IPS-20b (cell line): Measurements from ENCODE around the gene ADAMTS19.

ENCODE experiments used
- H3K27ac ChIP-seq: one replicate; pipeline ENCODE4 v1.5.1; 2013; ENCODE audit warnings: low read length
- H3K27me3 ChIP-seq: 2 replicates; pipeline ENCODE4 v1.6.1; 2013; ENCODE audit warnings: mild to moderate bottlenecking, low read length, inconsistent platforms; ENCODE audit not compliant: insufficient read depth
- H3K36me3 ChIP-seq: 2 replicates; pipeline ENCODE4 v1.6.1; 2013; ENCODE audit warnings: low read depth, mild to moderate bottlenecking, inconsistent platforms, low read length, moderate library complexity; ENCODE audit not compliant: insufficient read depth
- H3K4me1 ChIP-seq: 2 replicates; pipeline ENCODE4 v1.6.1; 2013; ENCODE audit warnings: mild to moderate bottlenecking, control low read depth, inconsistent platforms, low read length, moderate library complexity; ENCODE audit not compliant: insufficient read depth
- H3K4me3 ChIP-seq: 2 replicates; pipeline ENCODE4 v1.5.1; 2013; ENCODE audit warnings: mild to moderate bottlenecking, low read length, inconsistent platforms
- H3K9ac ChIP-seq: 2 replicates; pipeline ENCODE4 v1.6.1; 2013; ENCODE audit warnings: low read depth, mild to moderate bottlenecking, inconsistent platforms, low read length, moderate library complexity
- H3K9me3 ChIP-seq: 2 replicates; pipeline ENCODE4 v1.6.1; 2013; ENCODE audit warnings: mild to moderate bottlenecking, low read depth, low read length, inconsistent platforms; ENCODE audit not compliant: insufficient read depth

Gene ADAMTS19

DNA sequence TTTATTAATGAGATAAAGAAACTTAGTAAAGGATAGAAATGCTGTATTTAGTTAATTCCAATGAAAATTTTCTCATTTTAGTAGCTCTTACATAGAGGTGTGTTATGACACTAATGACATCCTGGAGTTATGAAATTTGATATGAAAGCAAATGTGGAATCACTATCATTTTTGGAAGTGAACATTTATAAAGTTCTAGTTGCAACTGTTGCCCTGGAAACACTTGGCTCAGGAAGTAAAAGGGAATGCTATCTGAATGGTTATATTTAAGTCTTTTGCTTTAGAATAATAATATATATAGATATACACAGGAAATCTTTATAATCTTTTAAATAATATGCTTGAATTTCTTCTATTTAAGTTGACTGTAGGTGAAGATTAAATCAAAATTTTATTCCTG, 16.7 kb downstream of the ADAMTS19 start:
- H3K4me3 ChIP-seq = no peak overlapping the region

GRCh38 chr5:129477532-129477931, 17.4 kb downstream of the ADAMTS19 start:
- no peaks in the 10 kb centered on the region for H3K27me3 ChIP-seq
- H3K9me3 ChIP-seq = no peaks in the 10 kb centered on the region
- no peak overlapping the region for H3K27ac ChIP-seq
- no peak overlapping the region for H3K4me3 ChIP-seq
- no peak overlapping the region for H3K9ac ChIP-seq
- peaks cover 13% of the 10 kb centered on the region for H3K36me3 ChIP-seq
- H3K4me1 ChIP-seq = no peaks in the 10 kb centered on the region

More for the DNA sequence above, 16.7 kb downstream of the ADAMTS19 start:
- no peaks in the 10 kb centered on the region for H3K9me3 ChIP-seq
- peaks cover 13% of the 10 kb centered on the region for H3K36me3 ChIP-seq
- no peak overlapping the region for H3K9ac ChIP-seq
- H3K27ac ChIP-seq = no peak overlapping the region
- no peaks in the 10 kb centered on the region for H3K27me3 ChIP-seq
- no peaks in the 10 kb centered on the region for H3K4me1 ChIP-seq

- Histone ChIP-seq H3K4me1 (no peaks in the 10 kb centered on the region), H3K4me3 (no peak overlapping the region), H3K27me3 (no peaks in the 10 kb centered on the region), H3K36me3 (peaks cover 13% of the 10 kb centered on the region), H3K9ac (no peak overlapping the region), H3K9me3 (no peaks in the 10 kb centered on the region), H3K27ac (no peak overlapping the region)
These were observed 21.1 kb downstream of the ADAMTS19 start for GRCh38 chr5:129481161-129481560.

- no peak overlapping the region for H3K9ac ChIP-seq
- peaks cover 3% of the 10 kb centered on the region; the same call in 1 of the 2 replicates for H3K36me3 ChIP-seq
- no peaks in the 10 kb centered on the region for H3K9me3 ChIP-seq
- H3K27ac ChIP-seq = no peak overlapping the region
- no peaks in the 10 kb centered on the region for H3K4me1 ChIP-seq
- H3K27me3 ChIP-seq = no peaks in the 10 kb centered on the region
- H3K4me3 ChIP-seq = no peak overlapping the region
These were observed 36.3 kb downstream of the ADAMTS19 start for GRCh38 chr5:129496421-129496820.

DNA sequence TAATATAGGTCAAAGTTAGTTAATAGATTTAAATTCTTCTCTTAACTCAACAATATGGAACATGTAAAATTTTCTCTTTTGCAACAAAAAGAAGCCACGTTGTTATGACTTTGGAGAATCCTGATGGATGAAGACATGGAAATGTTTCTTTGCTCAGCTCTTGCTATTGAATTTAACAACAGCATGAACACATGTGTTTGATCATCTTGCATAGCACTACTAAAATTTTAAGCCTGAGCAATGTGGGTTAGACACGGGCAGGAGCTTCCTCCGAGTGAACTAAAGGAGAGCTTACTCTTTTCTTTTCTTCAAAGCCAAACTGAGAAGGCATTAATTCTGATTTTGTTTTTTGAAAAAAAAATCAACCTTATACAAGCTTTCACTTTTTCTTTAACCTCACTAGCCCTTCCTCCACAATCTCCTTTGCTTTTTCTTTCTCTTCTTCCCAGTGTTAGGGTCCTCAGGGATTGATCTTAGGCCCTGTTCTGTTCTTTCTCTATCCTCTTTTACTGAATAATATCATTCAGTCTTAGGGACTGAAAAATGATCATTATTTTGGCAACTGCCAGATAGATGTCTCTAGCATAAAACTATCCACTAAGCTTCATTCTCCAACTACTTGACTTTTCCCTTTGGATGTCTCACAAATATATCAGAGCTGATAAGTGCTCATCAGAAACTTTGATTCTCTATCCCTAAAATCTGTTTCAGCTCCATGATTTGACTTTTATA, 36.9 kb downstream of the ADAMTS19 start:
- peaks cover 3% of the 10 kb centered on the region; the same call in 1 of the 2 replicates for H3K36me3 ChIP-seq

DNA sequence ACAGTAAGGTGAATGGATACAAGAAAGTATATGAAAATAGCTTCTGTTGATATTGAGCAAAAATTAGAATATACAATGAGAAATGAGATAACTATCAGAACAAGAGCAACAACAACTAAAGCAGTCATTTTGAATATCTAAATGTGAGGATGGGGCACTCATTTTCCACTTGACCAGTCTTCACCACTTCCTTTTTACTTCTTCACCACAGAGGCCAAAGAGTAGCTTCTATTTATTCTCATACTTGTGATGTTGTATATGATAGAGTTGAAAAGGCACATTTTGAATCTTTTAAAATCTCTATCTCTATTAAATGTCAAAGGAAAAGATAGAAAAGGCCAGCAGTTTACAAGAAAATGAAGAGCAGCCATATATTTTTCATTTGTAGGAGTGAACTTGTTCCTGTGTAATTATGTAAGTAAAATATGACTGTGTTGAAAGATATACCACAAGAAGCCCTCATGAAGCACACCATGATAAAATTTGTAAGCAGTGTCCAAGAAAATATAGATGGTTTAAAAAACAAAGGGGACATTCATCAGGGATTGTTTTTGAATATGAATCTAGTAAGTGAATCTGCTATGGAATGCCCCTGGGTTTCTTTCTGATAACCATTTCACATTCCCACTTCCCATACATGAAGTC, 39.2 kb downstream of the ADAMTS19 start:
- Histone ChIP-seq H3K36me3 (peaks cover 3% of the 10 kb centered on the region; the same call in 1 of the 2 replicates), H3K4me3 (no peak overlapping the region), H3K9ac (no peak overlapping the region), H3K27me3 (no peaks in the 10 kb centered on the region), H3K4me1 (no peaks in the 10 kb centered on the region), H3K9me3 (no peaks in the 10 kb centered on the region), H3K27ac (no peak overlapping the region)

More for the DNA sequence above, 36.9 kb downstream of the ADAMTS19 start:
- Histone ChIP-seq H3K27me3 (no peaks in the 10 kb centered on the region), H3K4me3 (no peak overlapping the region), H3K9me3 (no peaks in the 10 kb centered on the region), H3K9ac (no peak overlapping the region), H3K27ac (no peak overlapping the region), H3K4me1 (no peaks in the 10 kb centered on the region)

DNA sequence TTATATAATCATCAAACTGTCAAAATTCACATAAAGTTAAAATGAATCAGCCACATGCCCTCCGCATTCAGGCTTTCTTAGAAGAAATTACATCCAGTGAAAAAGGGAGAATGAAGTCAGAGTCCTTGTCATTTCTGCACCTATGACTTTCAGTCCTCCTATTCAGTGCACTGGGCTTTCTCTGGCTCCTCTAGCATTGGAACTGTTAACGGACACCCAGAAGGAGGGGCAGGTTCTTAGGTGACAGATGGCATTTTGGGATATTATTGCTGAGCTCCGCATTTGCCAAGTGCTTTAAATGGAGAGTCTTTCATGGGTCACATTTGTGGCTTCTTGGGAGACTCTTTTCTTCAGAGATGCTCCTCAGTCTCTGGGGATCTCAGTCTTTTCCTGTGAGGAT, 40.0 kb downstream of the ADAMTS19 start:
- Histone ChIP-seq H3K27me3 (no peaks in the 10 kb centered on the region), H3K27ac (no peak overlapping the region)

GRCh38 chr5:129506086-129506485, 46.0 kb downstream of the ADAMTS19 start:
- H3K9ac ChIP-seq = no peak overlapping the region
- H3K27me3 ChIP-seq = no peaks in the 10 kb centered on the region
- no peak overlapping the region for H3K27ac ChIP-seq
- H3K4me1 ChIP-seq = no peaks in the 10 kb centered on the region
- no peaks in the 10 kb centered on the region for H3K9me3 ChIP-seq
- H3K36me3 ChIP-seq = peaks cover 17% of the 10 kb centered on the region
- H3K4me3 ChIP-seq = no peak overlapping the region

More for the DNA sequence above, 40.0 kb downstream of the ADAMTS19 start:
- no peak overlapping the region for H3K9ac ChIP-seq
- peaks cover 2% of the 10 kb centered on the region; the same call in 1 of the 2 replicates for H3K36me3 ChIP-seq
- H3K4me1 ChIP-seq = no peaks in the 10 kb centered on the region
- no peaks in the 10 kb centered on the region for H3K9me3 ChIP-seq
- no peak overlapping the region for H3K4me3 ChIP-seq

DNA sequence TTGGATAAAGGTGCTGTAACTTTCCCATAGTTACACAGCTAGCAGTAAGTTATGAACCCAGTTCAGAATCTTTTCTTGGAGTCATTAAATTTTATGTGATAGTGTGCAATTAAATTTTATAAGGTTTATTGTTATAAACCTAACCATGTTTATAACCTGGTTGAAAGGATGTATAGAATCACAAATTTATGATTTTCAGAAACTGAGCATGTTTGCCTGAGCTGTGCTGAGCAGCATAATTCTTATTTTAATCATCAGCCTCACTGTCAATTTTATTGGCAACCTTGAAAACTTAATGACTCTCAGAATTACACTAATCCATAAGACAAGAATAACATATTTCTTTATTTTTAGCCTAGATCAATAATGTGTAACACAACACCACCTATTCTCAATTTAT, 46.9 kb downstream of the ADAMTS19 start:
- H3K4me3 ChIP-seq = no peak overlapping the region
- no peak overlapping the region for H3K27ac ChIP-seq
- H3K27me3 ChIP-seq = no peaks in the 10 kb centered on the region
- peaks cover 26% of the 10 kb centered on the region for H3K36me3 ChIP-seq
- no peak overlapping the region for H3K9ac ChIP-seq
- H3K9me3 ChIP-seq = no peaks in the 10 kb centered on the region
- no peaks in the 10 kb centered on the region for H3K4me1 ChIP-seq

- H3K4me3 ChIP-seq = no peak overlapping the region
- no peak overlapping the region for H3K27ac ChIP-seq
- no peaks in the 10 kb centered on the region for H3K9me3 ChIP-seq
- H3K4me1 ChIP-seq = no peaks in the 10 kb centered on the region
- no peaks in the 10 kb centered on the region for H3K27me3 ChIP-seq
- H3K9ac ChIP-seq = no peak overlapping the region
- peaks cover 26% of the 10 kb centered on the region for H3K36me3 ChIP-seq
These were observed 47.4 kb downstream of the ADAMTS19 start for GRCh38 chr5:129507527-129507926.

DNA sequence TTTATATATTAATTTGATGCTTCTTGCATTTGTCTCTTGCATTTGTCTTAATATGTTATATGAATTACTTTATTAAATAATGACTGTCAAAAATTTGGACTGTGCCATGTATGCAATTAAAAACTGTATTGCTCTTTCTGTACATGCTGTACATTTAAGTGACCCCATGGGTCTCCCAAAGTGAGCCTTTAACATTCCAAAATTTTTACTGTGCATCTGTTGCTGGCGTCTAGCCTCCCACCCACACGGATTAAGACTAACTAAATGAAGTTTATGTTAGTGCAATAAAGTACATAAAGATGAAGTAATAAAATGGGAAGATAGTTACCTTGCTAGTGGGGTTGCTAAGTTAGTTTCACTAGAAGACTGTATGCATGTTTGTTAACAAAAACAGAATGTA, 48.5 kb downstream of the ADAMTS19 start:
- no peak overlapping the region for H3K27ac ChIP-seq
- H3K4me3 ChIP-seq = no peak overlapping the region
- H3K9me3 ChIP-seq = no peaks in the 10 kb centered on the region
- H3K4me1 ChIP-seq = no peaks in the 10 kb centered on the region
- peaks cover 26% of the 10 kb centered on the region for H3K36me3 ChIP-seq
- H3K9ac ChIP-seq = no peak overlapping the region
- H3K27me3 ChIP-seq = no peaks in the 10 kb centered on the region

DNA sequence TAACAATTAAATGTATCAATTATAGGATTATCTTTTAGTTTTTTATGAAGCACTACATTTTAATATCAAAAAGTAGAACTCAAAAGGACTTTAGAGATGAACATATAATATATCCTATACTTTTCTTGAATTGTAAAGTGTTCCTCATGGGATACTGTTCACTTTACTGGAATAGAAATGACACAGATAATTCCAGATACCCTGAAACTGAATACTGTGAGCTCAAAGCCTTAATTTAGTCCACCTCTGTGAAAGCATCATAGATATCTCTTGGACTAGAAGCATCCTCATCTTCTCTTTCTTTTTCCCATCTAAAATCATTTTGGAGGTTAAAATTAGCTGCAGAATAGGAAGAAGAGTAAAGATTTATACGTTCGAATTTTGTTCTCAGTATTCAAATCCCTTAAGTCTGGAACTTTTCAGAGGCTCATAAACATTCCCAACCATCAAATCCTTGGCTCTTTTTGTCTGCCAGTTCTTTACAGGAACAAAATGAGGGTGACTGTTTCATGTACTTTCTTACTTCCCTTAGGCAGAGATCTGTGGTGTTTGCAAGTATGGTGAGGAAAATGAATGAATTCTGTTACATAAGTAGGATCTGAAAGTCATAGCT, 49.4 kb downstream of the ADAMTS19 start:
- Histone ChIP-seq H3K27me3 (no peaks in the 10 kb centered on the region), H3K27ac (no peak overlapping the region), H3K36me3 (peaks cover 26% of the 10 kb centered on the region), H3K9me3 (no peaks in the 10 kb centered on the region), H3K4me3 (no peak overlapping the region), H3K9ac (no peak overlapping the region), H3K4me1 (no peaks in the 10 kb centered on the region)
